Gastrocnemius medialis (tissue), 4 donors: ENCODE results near the gene CAND2. TPM values are rescaled to one million over a fixed set of nuclear protein-coding genes. Genes with fewer than 3 reads are reported as not detected.

Experiments
- ATAC-seq, 2 donors: fragments of 150-250 bp; one replicate each; pipeline ENCODE4 v1.9.1; 2016
- DNase-seq, 2 donors: peaks; one replicate each; pipeline ENCODE4 v3.0.0-alpha.2; 2019
- H3K27ac ChIP-seq, 4 donors: fragments of 200-600 bp; sonication (generic); 1 replicate in 1 of 4; 2 replicates in 3 of 4; pipeline ENCODE4 v1.5.1; 2016 to 2018; ENCODE audit warnings: mild to moderate bottlenecking in 2 of 4, moderate library complexity in 1 of 4
- H3K27me3 ChIP-seq, 3 donors: fragments of 200-600 bp; sonication (generic) in 2 of 3; 1 replicate in 1 of 3; 2 replicates in 2 of 3; pipeline versions ENCODE4 v1.5.1 to v1.6.0; 2016 to 2019; ENCODE audit warnings: mild to moderate bottlenecking in 1 of 3, moderate library complexity in 1 of 3
- H3K36me3 ChIP-seq, 2 donors: fragments of 200-600 bp; sonication (generic) in 1 of 2; one replicate each; pipeline ENCODE4 v1.5.1; 2017 to 2018
- H3K4me1 ChIP-seq, 2 donors: fragments of 200-600 bp; sonication (generic) in 1 of 2; one replicate each; pipeline ENCODE4 v1.5.1; 2016 to 2017; ENCODE audit warnings: mild to moderate bottlenecking in 2 of 2
- H3K4me3 ChIP-seq, 4 donors: fragments of 200-600 bp; sonication (generic) in 3 of 4; 1 replicate in 1 of 4; 2 replicates in 3 of 4; pipeline ENCODE4 v1.5.1; 2016 to 2019; ENCODE audit warnings: mild to moderate bottlenecking in 2 of 4
- H3K9me3 ChIP-seq, 3 donors: fragments of 200-600 bp; sonication (generic) in 2 of 3; 1 replicate in 1 of 3; 2 replicates in 2 of 3; pipeline ENCODE4 v1.5.1; 2016 to 2019
- POLR2A ChIP-seq, 2 donors: fragments of 450-650 bp; IDR thresholded peaks; one replicate each; pipeline ENCODE4 v1.6.1; 2017; ENCODE audit warnings: antibody characterized with exemption in 2 of 2, mild to moderate bottlenecking in 2 of 2, moderate library complexity in 2 of 2
- in situ Hi-C, 4 donors: fragments of 200-750 bp; cut with MboI; loops; one replicate each; pipeline versions ENCODE4 v1.15.0 to v1.8.0; 2017; ENCODE audit warnings: low sequenced_read_pairs in 4 of 4
- intact Hi-C: fragments of 100-400 bp; cut with DNase I; formaldehyde crosslinking; loops from one replicate; pipeline ENCODE4 v1.15.1; 2023; ENCODE audit warnings: low total_unique reads
- total RNA-seq, 4 donors: library from RNA; depleted of rRNA; stranded (reverse); fragments of >200 nt; gene quantifications; one replicate each; pipeline versions ENCODE4 v1.1.0 to v1.2.3, GENCODE V29; 2016
- TF ChIP-seq, protein P1 (sequence below), 5 experiments: fragments of 450-650 bp in 3 of 5; fragments of 200-600 bp in 2 of 5; sonication (generic) in 2 of 5; IDR thresholded peaks in 4 of 5; conservative IDR thresholded peaks in 1 of 5; 1 replicate in 4 of 5; 2 replicates in 1 of 5; pipeline ENCODE4 v1.5.1; 2016 to 2019; ENCODE audit warnings: antibody characterized with exemption in 5 of 5, mild to moderate bottlenecking in 3 of 5, moderate library complexity in 3 of 5

Gene CAND2
- total RNA-seq, 4 donors from 2014 or later = 133 to 308 (median 181) TPM

DNA sequence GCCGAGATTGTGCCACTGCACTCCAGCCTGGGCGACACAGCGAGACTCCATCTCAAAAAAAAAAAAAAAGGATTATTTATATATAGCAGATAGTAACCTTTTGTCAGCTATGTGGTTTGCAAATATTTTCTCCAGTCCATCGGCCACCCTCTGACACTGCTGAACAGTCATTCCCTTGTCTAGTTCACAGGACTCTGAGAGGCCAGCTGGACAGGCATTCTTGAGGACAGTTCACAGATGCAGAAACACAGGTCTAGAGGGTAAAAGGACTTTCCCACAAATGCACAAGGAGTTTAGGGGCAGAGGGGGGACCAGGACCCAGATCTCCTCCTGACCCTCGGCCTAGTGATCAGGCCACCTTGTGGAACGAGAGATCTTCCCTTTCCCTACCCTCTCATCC is 29.9 kb upstream of the CAND2 start:
- TF ChIP-seq, protein P1, sequence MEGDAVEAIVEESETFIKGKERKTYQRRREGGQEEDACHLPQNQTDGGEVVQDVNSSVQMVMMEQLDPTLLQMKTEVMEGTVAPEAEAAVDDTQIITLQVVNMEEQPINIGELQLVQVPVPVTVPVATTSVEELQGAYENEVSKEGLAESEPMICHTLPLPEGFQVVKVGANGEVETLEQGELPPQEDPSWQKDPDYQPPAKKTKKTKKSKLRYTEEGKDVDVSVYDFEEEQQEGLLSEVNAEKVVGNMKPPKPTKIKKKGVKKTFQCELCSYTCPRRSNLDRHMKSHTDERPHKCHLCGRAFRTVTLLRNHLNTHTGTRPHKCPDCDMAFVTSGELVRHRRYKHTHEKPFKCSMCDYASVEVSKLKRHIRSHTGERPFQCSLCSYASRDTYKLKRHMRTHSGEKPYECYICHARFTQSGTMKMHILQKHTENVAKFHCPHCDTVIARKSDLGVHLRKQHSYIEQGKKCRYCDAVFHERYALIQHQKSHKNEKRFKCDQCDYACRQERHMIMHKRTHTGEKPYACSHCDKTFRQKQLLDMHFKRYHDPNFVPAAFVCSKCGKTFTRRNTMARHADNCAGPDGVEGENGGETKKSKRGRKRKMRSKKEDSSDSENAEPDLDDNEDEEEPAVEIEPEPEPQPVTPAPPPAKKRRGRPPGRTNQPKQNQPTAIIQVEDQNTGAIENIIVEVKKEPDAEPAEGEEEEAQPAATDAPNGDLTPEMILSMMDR (IDR thresholded peaks at IDR 0.05 in 4 of 5, conservative IDR thresholded peaks at IDR 0.05 in 1 of 5) = no peak
- TF ChIP-seq POLR2A (IDR thresholded peaks at IDR 0.05) = no peak
- Histone ChIP-seq H3K9me3 (no peaks in the 10 kb centered on the region), H3K36me3 (no peaks in the 10 kb centered on the region), H3K27me3 (no peaks in the 10 kb centered on the region), H3K27ac (no peak overlapping the region), H3K4me1 (no peaks in the 10 kb centered on the region), H3K4me3 (no peak overlapping the region)
- in situ Hi-C loops (no loop called here), intact Hi-C loops (no loop called here)
- no peak for ATAC-seq
- DNase-seq = no peak

GRCh38 chr3:12768579-12769527 is 27.6 kb upstream of the CAND2 start:
- H3K27ac ChIP-seq = no peak overlapping the region
- H3K27me3 ChIP-seq = no peaks in the 10 kb centered on the region
- DNase-seq (no peak), ATAC-seq (no peak)
- no peaks in the 10 kb centered on the region for H3K9me3 ChIP-seq
- intact Hi-C loops = no loop called here
- peaks cover 0 to 6% of the 10 kb centered on the region in 2 donors for H3K4me1 ChIP-seq
- in situ Hi-C loops = no loop called here
- no peak overlapping the region for H3K4me3 ChIP-seq
- H3K36me3 ChIP-seq = no peaks in the 10 kb centered on the region
- TF ChIP-seq POLR2A (IDR thresholded peaks at IDR 0.05) = no peak
- TF ChIP-seq, protein P1 (IDR thresholded peaks at IDR 0.05 in 4 of 5, conservative IDR thresholded peaks at IDR 0.05 in 1 of 5) = no peak

GRCh38 chr3:12769761-12770160 is 26.7 kb upstream of the CAND2 start:
- H3K4me3 ChIP-seq = no peak overlapping the region
- H3K27me3 ChIP-seq = no peaks in the 10 kb centered on the region
- no peak overlapping the region for H3K27ac ChIP-seq
- intact Hi-C loops (no loop called here), in situ Hi-C loops (no loop called here)
- ATAC-seq (no peak), DNase-seq (no peak)
- H3K36me3 ChIP-seq = no peaks in the 10 kb centered on the region
- TF ChIP-seq POLR2A (IDR thresholded peaks at IDR 0.05) = no peak
- TF ChIP-seq, protein P1 (IDR thresholded peaks at IDR 0.05 in 4 of 5, conservative IDR thresholded peaks at IDR 0.05 in 1 of 5) = no peak
- H3K9me3 ChIP-seq = no peaks in the 10 kb centered on the region
- peaks cover 0 to 7% of the 10 kb centered on the region in 2 donors for H3K4me1 ChIP-seq

DNA sequence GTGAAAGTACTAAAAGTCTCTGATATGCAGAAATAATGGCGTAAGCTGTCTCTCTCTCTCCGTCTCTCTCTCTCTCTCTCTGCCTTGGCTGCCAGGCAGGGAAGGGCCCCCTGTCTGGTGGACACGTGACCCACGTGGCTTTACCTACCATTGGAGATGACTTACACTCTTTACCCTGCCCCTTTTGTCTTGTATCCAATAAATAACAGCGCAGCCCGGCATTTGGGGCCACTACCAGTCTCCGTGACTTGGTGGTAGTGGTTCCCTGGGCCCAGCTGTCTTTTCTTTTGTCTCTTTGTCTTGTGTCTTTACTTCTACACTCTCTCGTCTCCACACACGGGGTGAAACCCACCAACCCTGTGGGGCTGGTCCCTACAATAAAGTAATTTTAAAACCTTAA is 25.2 kb upstream of the CAND2 start:
- ATAC-seq (no peak), DNase-seq (no peak)
- Histone ChIP-seq H3K27me3 (no peaks in the 10 kb centered on the region), H3K4me1 (peaks cover 0 to 7% of the 10 kb centered on the region in 2 donors), H3K36me3 (no peaks in the 10 kb centered on the region), H3K9me3 (no peaks in the 10 kb centered on the region), H3K4me3 (no peak overlapping the region), H3K27ac (no peak overlapping the region)
- TF ChIP-seq, protein P1 (IDR thresholded peaks at IDR 0.05 in 4 of 5, conservative IDR thresholded peaks at IDR 0.05 in 1 of 5) = no peak
- TF ChIP-seq POLR2A (IDR thresholded peaks at IDR 0.05) = no peak
- intact Hi-C loops = no loop called here
- in situ Hi-C loops = no loop called here
